Keratinocyte (primary cell): ENCODE data around the gene RCSD1. TPM values are rescaled to one million over a fixed set of nuclear protein-coding genes. Genes with fewer than 3 reads are reported as not detected.

Experiments
- DNase-seq: peaks from one replicate; pipeline ENCODE4 v3.0.0-alpha.2; 2011; ENCODE audit warnings: low read depth, missing footprints, low spot score
- FAIRE-seq: peaks from 2 replicates; lab custom pipeline; 2011; peaks lifted over from hg19 to GRCh38; lab: Jason Lieb, UNC
- H2AFZ ChIP-seq: 2 replicates; pipeline ENCODE4 v1.6.0; 2012; ENCODE audit warnings: low read length, control low read depth, inconsistent platforms; ENCODE audit not compliant: control insufficient read depth
- H3K27ac ChIP-seq: 2 replicates; pipeline ENCODE4 v1.5.1; 2011; ENCODE audit warnings: low read length; ENCODE audit not compliant: control insufficient read depth, insufficient read depth
- H3K27me3 ChIP-seq: 3 replicates; pipeline ENCODE4 v1.6.0; 2011; ENCODE audit warnings: low read length; ENCODE audit not compliant: control insufficient read depth, insufficient read depth; ENCODE audit errors: extremely low read depth
- H3K36me3 ChIP-seq, 2 experiments: 2 replicates in 1 of 2; 3 replicates in 1 of 2; pipeline ENCODE4 v1.5.1; 2011; ENCODE audit warnings: low read length in 2 of 2, mild to moderate bottlenecking in 1 of 2; ENCODE audit not compliant: control insufficient read depth in 2 of 2, insufficient read depth in 2 of 2; ENCODE audit errors: extremely low read depth in 1 of 2
- H3K4me1 ChIP-seq: 3 replicates; pipeline ENCODE4 v1.5.1; 2011; ENCODE audit warnings: low read length; ENCODE audit not compliant: control insufficient read depth, insufficient read depth; ENCODE audit errors: extremely low read depth
- H3K4me2 ChIP-seq: 3 replicates; pipeline ENCODE4 v1.6.0; 2011; ENCODE audit warnings: low read depth, low read length; ENCODE audit not compliant: control insufficient read depth, insufficient read depth; ENCODE audit errors: extremely low read depth
- H3K4me3 ChIP-seq, 3 experiments: fragments of 200-600 bp in 1 of 3; sonication (generic) in 1 of 3; 2 replicates in 2 of 3; 3 replicates in 1 of 3; pipeline ENCODE4 v1.5.1; 2011 to 2016; ENCODE audit warnings: low read length in 3 of 3, mild to moderate bottlenecking in 3 of 3, control low read depth in 2 of 3, inconsistent platforms in 1 of 3, low read depth in 1 of 3, mixed read lengths in 1 of 3, mixed run types in 1 of 3, moderate library complexity in 1 of 3; ENCODE audit not compliant: control insufficient read depth in 2 of 3, insufficient read depth in 2 of 3; ENCODE audit errors: extremely low read depth in 1 of 3
- H3K79me2 ChIP-seq: 2 replicates; pipeline ENCODE4 v1.6.0; 2012; ENCODE audit warnings: low read length; ENCODE audit not compliant: control insufficient read depth, insufficient read depth
- H3K9ac ChIP-seq: 3 replicates; pipeline ENCODE4 v1.6.0; 2011; ENCODE audit warnings: low read length; ENCODE audit not compliant: control insufficient read depth, insufficient read depth; ENCODE audit errors: extremely low read depth
- H3K9me1 ChIP-seq: 3 replicates; pipeline ENCODE4 v1.6.0; 2011; ENCODE audit warnings: low read length; ENCODE audit not compliant: control insufficient read depth, insufficient read depth; ENCODE audit errors: extremely low read depth
- H3K9me3 ChIP-seq: 2 replicates; pipeline ENCODE4 v1.5.1; 2012; ENCODE audit warnings: low read depth, low read length; ENCODE audit not compliant: control insufficient read depth
- H4K20me1 ChIP-seq: 3 replicates; pipeline ENCODE4 v1.6.0; 2011; ENCODE audit warnings: low read length; ENCODE audit not compliant: control insufficient read depth, insufficient read depth; ENCODE audit errors: extremely low read depth
- EZH2 ChIP-seq: IDR thresholded peaks from one replicate; pipeline ENCODE4 v1.6.1; 2012; ENCODE audit warnings: inconsistent platforms, mild to moderate bottlenecking, low read length, moderate library complexity
- dilution Hi-C: fragments of 300-500 bp; cut with MboI; formaldehyde crosslinking; loops from one replicate; pipeline ENCODE4 v1.7.0; 2020; ENCODE audit warnings: low sequenced_read_pairs; ENCODE audit not compliant: extremely low pct_ligation_motif_present
- polyA plus RNA-seq, 5 experiments: library from polyadenylated mRNA; depleted of rRNA in 3 of 5; stranded (reverse) in 3 of 5; stranded (forward) in 1 of 5; unstranded in 1 of 5; fragments of >200 nt; gene quantifications; 1 replicate in 1 of 5; 2 replicates in 3 of 5; 3 replicates in 1 of 5; pipeline versions ENCODE4 v1.2.1 to v1.2.3, GENCODE V29; 2011 to 2012; ENCODE audit warnings: missing spikeins in 2 of 5, low read depth in 1 of 5, low replicate concordance in 1 of 5
- TF ChIP-seq, protein P1 (sequence below), 3 experiments: IDR thresholded peaks in 1 of 3; conservative IDR thresholded peaks in 1 of 3; optimal IDR thresholded peaks in 1 of 3; 2 replicates in 2 of 3; 3 replicates in 1 of 3; pipeline versions ENCODE3 to v1.5.1; 2011; ENCODE audit warnings: low read length in 3 of 3, mild to moderate bottlenecking in 3 of 3, moderate library complexity in 2 of 3, control low read depth in 1 of 3, inconsistent platforms in 1 of 3; ENCODE audit not compliant: insufficient read depth in 2 of 3; ENCODE audit errors: extremely low read depth in 1 of 3

The RCSD1 gene
- polyA plus RNA-seq, 1 donor (not counting 4 experiments of a cell fraction or from before 2014, with no cell fraction given): 0.03 TPM

GRCh38 chr1:167690053-167690452 lies 60.0 kb downstream of the RCSD1 start:
- TF ChIP-seq, protein P1, sequence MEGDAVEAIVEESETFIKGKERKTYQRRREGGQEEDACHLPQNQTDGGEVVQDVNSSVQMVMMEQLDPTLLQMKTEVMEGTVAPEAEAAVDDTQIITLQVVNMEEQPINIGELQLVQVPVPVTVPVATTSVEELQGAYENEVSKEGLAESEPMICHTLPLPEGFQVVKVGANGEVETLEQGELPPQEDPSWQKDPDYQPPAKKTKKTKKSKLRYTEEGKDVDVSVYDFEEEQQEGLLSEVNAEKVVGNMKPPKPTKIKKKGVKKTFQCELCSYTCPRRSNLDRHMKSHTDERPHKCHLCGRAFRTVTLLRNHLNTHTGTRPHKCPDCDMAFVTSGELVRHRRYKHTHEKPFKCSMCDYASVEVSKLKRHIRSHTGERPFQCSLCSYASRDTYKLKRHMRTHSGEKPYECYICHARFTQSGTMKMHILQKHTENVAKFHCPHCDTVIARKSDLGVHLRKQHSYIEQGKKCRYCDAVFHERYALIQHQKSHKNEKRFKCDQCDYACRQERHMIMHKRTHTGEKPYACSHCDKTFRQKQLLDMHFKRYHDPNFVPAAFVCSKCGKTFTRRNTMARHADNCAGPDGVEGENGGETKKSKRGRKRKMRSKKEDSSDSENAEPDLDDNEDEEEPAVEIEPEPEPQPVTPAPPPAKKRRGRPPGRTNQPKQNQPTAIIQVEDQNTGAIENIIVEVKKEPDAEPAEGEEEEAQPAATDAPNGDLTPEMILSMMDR (optimal IDR thresholded peaks at IDR 0.05 in 1 of 3, IDR thresholded peaks at IDR 0.05 in 1 of 3, conservative IDR thresholded peaks at IDR 0.05 in 1 of 3; ENCODE audit: extremely low read depth in 1 of 3, insufficient read depth in 2 of 3, low read length in 3 of 3): no peak
- TF ChIP-seq EZH2: no peak
- Histone ChIP-seq H3K79me2 (no peaks in the 10 kb centered on the region), H3K9me1 (peaks cover 2% of the 10 kb centered on the region), H3K9me3 (no peaks in the 10 kb centered on the region), H3K27me3 (no peaks in the 10 kb centered on the region), H3K4me2 (no peak overlapping the region), H2AFZ (no peak overlapping the region), H3K4me3 (no peak overlapping the region), H4K20me1 (no peaks in the 10 kb centered on the region), H3K9ac (no peak overlapping the region), H3K4me1 (no peaks in the 10 kb centered on the region), H3K36me3 (no peaks in the 10 kb centered on the region), H3K27ac (no peak overlapping the region)
- dilution Hi-C loops: no loop called here
- FAIRE-seq (no peak), DNase-seq (no peak)

DNA sequence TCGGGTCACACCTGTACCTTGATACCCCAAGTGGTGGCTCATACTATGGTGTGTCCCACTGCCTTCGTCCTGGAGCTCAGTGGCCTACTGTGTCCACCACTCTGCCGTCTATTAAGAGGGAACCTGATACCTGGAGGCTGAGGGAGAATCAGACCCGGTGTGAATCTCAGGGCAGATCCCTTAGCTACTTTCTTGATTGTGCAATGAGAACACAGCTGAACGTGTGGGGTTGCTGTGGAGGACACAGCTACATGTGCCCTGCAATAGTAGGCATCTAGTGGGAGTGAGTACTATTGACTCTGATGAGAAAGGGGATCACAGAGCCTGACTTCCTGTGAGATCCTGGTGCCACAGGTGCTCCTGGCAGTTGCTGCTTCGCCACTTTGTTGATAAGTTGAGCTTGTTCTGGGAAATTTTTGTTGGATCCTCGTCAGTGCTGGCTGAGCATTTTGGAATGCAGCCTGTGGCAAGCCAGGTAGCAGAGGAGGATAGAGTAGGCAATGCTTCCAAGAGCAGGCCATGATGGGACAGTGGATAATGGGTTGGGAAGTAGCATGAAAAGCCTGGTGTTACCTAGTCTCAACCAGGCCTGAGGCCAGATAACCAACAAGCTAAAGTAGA lies 63.5 kb downstream of the RCSD1 start:
- Histone ChIP-seq H3K27ac (no peak overlapping the region), H3K9ac (no peak overlapping the region), H4K20me1 (no peaks in the 10 kb centered on the region), H3K4me1 (no peaks in the 10 kb centered on the region), H3K79me2 (no peaks in the 10 kb centered on the region), H3K9me3 (no peaks in the 10 kb centered on the region), H2AFZ (no peak overlapping the region), H3K4me3 (no peak overlapping the region), H3K27me3 (no peaks in the 10 kb centered on the region), H3K4me2 (no peak overlapping the region), H3K9me1 (peaks cover 2% of the 10 kb centered on the region), H3K36me3 (no peaks in the 10 kb centered on the region)
- no peak for FAIRE-seq
- no peak for TF ChIP-seq EZH2
- TF ChIP-seq, protein P1 (optimal IDR thresholded peaks at IDR 0.05 in 1 of 3, IDR thresholded peaks at IDR 0.05 in 1 of 3, conservative IDR thresholded peaks at IDR 0.05 in 1 of 3; ENCODE audit: extremely low read depth in 1 of 3, insufficient read depth in 2 of 3, low read length in 3 of 3): no peak
- no peak for DNase-seq
- dilution Hi-C loops: no loop called here
